IPS-15b (cell line): ENCODE measurements around the gene DNAAF3.

ENCODE experiments used
- H3K27me3 ChIP-seq: one replicate; pipeline ENCODE4 v1.6.1; 2013; ENCODE audit warnings: low read length; ENCODE audit not compliant: control insufficient read depth, insufficient read depth
- H3K36me3 ChIP-seq: one replicate; pipeline ENCODE4 v1.6.1; 2013; ENCODE audit warnings: low read length; ENCODE audit not compliant: control insufficient read depth, insufficient read depth
- H3K4me1 ChIP-seq: one replicate; pipeline ENCODE4 v1.6.1; 2013; ENCODE audit warnings: mild to moderate bottlenecking, low read length; ENCODE audit not compliant: control insufficient read depth, insufficient read depth
- H3K4me3 ChIP-seq: one replicate; pipeline ENCODE4 v1.5.1; 2013; ENCODE audit warnings: low read depth, low read length
- H3K9ac ChIP-seq: one replicate; pipeline ENCODE4 v1.6.1; 2013; ENCODE audit warnings: low read depth, mild to moderate bottlenecking, low read length
- H3K9me3 ChIP-seq: one replicate; pipeline ENCODE4 v1.6.1; 2013; ENCODE audit warnings: mild to moderate bottlenecking, low read length; ENCODE audit not compliant: control insufficient read depth, insufficient read depth

Gene DNAAF3

DNA sequence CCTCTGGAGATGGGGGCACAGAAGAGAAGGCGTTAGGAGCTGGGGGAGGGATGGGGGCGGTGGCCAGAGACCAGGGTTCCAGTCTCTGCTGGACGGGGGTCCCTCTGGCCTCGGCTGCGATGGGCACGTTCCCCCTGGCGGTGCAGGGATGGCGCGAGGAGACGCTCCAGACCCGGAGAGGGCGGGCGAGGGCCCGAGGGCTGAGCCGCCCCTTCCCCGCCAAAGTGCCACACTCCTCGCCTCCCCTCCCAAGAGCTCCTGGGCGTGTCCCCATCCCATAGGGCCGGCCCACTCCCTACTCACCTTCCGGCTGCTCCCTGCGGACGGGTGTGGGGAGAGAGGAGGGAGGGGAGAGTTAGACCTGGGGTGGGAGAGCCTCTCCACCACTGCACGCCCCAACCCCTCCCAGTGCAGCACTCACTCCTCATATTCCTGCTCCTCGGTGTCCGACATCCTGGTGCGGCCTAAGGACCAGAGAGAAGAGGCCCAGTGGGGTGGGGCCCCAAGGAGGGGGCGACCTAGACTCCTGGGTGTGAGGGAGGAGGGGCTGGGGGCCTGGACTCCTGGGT is 19.6 kb downstream of the DNAAF3 start:
- H3K9ac ChIP-seq = no peak overlapping the region
- H3K4me3 ChIP-seq = peak overlapping the region; percentile 68
- peaks cover 18% of the 10 kb centered on the region for H3K4me1 ChIP-seq
- no peaks in the 10 kb centered on the region for H3K9me3 ChIP-seq
- peaks cover 7% of the 10 kb centered on the region for H3K36me3 ChIP-seq
- H3K27me3 ChIP-seq = no peaks in the 10 kb centered on the region

DNA sequence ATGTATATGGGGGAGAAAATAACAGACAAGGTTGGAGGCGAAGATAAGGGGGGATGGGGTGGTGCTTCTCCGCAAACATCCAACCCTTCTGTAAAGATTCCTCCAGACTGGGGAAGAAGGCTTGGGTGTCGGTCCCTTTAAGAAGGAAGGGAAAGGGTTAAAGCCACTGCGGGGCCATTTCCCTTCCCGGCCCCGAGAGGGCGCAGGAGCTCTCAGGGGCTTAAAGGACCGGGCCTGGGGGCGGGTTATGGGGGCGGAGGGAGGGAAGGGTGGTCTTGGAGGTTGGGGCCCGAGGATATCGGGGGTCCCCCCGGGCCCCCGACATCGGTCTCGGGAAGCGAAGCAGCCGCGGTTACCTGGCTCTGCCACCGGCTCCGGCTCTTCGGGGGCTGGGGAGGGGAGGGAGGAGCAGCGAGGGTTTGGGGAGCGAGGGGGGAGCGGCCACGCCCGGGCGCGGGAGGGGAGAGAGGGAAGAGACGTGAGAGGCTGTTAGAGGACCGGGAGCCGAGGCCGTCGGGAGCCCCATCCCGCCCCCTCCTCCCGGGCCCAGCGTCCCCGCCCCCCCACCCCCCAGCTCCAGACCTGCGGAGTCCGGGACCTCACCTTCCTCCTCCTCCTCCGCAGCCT is 20.2 kb downstream of the DNAAF3 start:
- Histone ChIP-seq H3K27me3 (no peaks in the 10 kb centered on the region), H3K4me3 (peak overlapping the region; percentile 68), H3K4me1 (peaks cover 18% of the 10 kb centered on the region), H3K9me3 (no peaks in the 10 kb centered on the region), H3K9ac (no peak overlapping the region), H3K36me3 (peaks cover 6% of the 10 kb centered on the region)

DNA sequence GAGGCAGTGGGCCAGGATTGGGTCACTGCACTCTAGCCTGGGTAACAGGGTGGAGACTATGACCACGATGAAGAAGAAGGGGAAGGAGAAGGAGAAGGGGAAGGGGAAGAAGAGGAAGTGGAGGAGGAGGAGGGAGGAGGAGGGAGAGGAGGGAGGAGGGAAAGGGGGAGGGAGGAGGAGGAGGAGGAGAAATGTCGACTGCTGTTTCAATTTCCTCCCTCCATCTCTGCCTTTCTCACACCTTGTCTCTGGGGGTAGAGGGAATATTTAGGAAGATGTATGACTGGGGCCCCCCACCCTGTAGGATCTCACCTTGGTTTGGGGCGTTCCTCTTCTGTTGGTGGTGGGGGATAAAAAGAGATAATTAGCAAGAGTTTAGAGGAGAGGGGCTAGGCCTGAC is 21.2 kb downstream of the DNAAF3 start:
- H3K4me3 ChIP-seq = peak overlapping the region; percentile 32
- H3K27me3 ChIP-seq = no peaks in the 10 kb centered on the region
- no peaks in the 10 kb centered on the region for H3K9me3 ChIP-seq
- peaks cover 19% of the 10 kb centered on the region for H3K4me1 ChIP-seq
- peaks cover 6% of the 10 kb centered on the region for H3K36me3 ChIP-seq
- H3K9ac ChIP-seq = no peak overlapping the region

DNA sequence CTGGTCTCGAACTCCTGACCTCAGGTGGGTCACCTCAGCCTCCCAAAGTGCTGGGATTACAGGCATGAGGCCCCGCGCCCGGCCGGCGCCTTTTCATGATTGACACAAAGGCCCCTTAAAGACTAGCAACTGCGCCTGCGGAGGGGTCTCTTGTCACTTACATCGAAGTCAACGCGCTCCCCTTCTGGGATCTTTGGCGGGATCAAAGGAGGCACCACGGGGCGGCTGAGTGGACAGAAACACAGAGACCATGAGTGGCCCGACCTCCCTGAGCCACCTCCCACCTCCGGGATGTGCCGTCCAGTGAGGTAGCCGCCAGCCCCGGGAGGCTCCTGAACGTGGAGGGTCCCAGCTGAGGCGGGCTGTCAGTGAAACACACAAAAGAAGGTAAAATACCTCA is 24.7 kb downstream of the DNAAF3 start:
- H3K9ac ChIP-seq = no peak overlapping the region

DNA sequence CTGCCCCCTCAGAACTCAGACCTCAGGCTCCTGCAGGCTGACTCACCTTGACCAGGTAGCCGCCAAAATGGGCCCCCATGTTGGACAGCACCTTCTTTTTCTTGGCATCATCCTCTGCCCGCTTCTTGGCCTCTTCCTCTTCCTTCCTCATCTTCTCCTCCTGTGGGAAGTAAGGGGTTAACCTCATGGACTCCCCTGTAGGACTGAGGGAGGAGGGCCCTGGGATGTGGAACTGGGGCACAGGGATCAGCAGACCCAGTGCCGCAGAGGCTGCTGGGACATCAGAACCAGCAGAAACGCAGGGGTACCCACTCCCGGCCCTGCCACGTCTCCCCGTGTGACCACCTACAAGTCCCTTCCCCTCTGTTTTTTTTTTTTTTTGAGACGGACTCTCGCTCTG is 28.5 kb downstream of the DNAAF3 start:
- H3K36me3 ChIP-seq = peaks cover 11% of the 10 kb centered on the region
- peaks cover 2% of the 10 kb centered on the region for H3K4me1 ChIP-seq
- H3K9me3 ChIP-seq = no peaks in the 10 kb centered on the region
- no peak overlapping the region for H3K9ac ChIP-seq
- H3K4me3 ChIP-seq = no peak overlapping the region
- H3K27me3 ChIP-seq = no peaks in the 10 kb centered on the region

More for the DNA sequence above, 24.7 kb downstream of the DNAAF3 start:
- H3K4me3 ChIP-seq = no peak overlapping the region
- peaks cover 2% of the 10 kb centered on the region for H3K4me1 ChIP-seq
- H3K27me3 ChIP-seq = no peaks in the 10 kb centered on the region
- H3K36me3 ChIP-seq = peaks cover 6% of the 10 kb centered on the region
- no peaks in the 10 kb centered on the region for H3K9me3 ChIP-seq

DNA sequence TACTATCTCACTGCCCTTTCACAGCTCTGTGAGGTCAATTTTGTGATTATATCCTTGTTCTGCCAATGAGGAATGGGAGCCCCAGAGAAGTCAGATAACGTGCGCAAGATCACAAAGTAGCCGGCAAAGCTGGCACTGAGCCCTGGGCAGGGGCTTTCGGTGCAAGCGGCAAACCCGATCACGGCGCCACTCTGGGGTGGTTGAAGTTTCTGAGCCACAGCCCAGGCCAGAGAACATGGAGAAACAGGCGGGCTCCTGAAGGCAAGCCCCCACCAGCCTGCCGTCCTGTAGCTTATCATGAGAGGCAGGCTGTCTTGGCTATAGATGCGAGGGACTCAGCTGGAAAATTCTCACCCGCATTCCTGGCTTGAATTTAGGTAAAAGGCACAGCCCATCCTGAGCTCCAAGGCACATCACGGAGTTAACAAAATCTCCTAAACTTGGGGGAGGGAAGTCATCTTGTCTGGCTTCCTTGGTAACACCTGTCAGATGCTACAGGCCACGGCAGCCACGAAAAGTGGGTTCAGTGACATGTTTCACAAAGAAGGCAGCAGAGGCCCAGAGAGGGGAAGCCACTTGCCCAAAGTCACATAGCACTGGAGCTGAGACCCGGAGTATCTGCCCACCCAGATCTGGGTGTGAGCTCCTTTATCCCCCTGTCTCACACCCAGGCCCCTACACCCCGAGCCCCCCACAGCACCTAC is 29.9 kb downstream of the DNAAF3 start:
- peaks cover 2% of the 10 kb centered on the region for H3K4me1 ChIP-seq
- H3K4me3 ChIP-seq = no peak overlapping the region
- H3K9me3 ChIP-seq = no peaks in the 10 kb centered on the region
- no peaks in the 10 kb centered on the region for H3K27me3 ChIP-seq
- no peak overlapping the region for H3K9ac ChIP-seq
- H3K36me3 ChIP-seq = peaks cover 11% of the 10 kb centered on the region

DNA sequence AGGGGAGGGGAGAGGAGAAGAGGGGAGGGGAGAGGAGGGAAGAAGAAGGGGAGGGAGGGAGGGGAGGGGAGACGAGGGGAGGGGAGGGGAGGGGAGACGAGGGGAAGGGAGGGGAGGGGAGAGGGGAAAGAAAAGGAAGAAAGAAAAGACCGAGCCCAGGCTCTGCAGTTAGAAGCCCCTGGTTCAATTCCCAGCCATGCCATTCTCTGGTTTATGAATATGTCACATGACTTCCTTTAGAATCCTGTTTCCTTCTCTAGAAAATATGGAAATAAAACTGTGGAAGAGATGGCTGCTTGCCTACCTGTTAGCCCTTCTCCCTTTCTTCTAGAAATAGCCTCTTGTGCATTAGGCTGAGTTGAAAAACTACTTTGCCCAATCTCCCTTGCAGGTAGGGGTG is 31.7 kb downstream of the DNAAF3 start:
- Histone ChIP-seq H3K9ac (no peak overlapping the region), H3K9me3 (no peaks in the 10 kb centered on the region), H3K4me1 (no peaks in the 10 kb centered on the region), H3K27me3 (no peaks in the 10 kb centered on the region), H3K4me3 (no peak overlapping the region), H3K36me3 (peaks cover 11% of the 10 kb centered on the region)

DNA sequence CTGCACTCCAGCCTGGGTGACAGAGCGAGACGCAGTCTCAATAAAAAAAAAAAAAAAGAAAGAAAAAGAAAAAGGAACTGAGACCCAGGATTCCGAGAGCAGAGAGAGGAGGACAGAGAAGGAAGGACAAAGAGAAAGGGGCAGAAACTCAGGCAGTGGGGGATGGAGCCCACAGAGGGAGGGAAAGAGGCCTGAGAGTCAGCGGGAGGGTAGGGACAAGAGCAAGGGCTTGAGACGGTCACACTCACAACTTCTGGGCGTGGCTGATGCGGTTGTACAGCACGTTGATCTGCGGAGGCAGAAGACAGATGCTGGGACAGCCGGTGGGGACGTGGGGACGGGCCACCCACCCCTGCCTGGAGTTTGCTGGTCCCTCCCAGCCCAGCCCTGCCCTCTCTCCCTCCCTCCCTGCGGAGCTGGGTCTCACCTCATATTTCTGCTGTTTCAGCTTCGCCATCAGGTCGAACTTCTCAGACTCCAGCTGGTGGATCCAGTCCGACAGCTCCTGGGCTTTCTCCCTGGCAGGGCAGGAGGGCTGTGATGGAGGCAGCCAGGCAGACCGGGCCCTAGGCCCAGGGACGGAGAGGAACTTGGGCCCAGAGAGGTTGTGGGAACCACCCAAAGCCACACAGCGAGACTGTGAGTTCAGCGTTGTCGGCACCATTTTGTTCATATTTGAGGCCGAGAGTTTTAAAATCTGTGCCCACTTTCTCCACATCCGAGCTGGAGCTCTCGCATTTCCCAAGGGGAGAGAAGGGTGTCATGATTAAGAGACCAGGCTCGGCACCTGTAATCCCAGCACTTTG is 32.6 kb downstream of the DNAAF3 start:
- Histone ChIP-seq H3K9me3 (no peaks in the 10 kb centered on the region), H3K4me1 (peaks cover 4% of the 10 kb centered on the region), H3K36me3 (peaks cover 11% of the 10 kb centered on the region), H3K9ac (no peak overlapping the region), H3K27me3 (no peaks in the 10 kb centered on the region), H3K4me3 (no peak overlapping the region)

DNA sequence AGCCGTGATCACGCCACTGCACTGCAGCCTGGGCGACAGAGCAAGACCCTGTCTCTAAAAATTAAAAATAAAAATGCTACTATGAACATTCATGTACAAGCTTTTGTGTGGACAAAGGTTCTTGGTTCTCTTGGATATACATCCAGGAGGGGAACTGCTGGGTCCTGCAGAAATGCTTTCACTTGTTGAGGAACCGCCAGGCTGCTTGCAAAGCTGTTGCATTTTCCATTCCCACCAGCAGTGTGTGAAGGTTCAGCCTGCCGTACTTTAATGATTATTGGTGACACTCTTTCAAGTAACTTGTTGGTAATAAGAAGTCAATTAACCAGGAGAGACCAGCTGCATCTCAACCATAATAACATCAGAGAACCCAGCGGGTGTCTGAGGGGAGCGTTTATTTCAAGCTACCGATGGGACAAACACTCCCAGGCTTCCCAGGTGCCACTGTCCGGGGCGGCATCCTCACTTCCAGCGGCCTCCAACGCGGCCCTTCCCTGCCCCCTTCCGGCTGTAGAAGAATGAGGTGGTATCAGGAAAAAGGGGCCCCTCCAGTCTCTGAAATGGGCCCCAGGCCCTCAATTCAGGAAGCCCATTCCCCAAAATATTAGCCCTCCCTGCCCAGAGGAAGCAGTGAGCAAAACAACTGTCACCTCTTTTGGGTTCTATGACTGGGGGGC is 33.8 kb downstream of the DNAAF3 start:
- Histone ChIP-seq H3K9ac (no peak overlapping the region), H3K27me3 (no peaks in the 10 kb centered on the region), H3K4me1 (peaks cover 4% of the 10 kb centered on the region), H3K9me3 (no peaks in the 10 kb centered on the region), H3K36me3 (peaks cover 11% of the 10 kb centered on the region), H3K4me3 (no peak overlapping the region)

DNA sequence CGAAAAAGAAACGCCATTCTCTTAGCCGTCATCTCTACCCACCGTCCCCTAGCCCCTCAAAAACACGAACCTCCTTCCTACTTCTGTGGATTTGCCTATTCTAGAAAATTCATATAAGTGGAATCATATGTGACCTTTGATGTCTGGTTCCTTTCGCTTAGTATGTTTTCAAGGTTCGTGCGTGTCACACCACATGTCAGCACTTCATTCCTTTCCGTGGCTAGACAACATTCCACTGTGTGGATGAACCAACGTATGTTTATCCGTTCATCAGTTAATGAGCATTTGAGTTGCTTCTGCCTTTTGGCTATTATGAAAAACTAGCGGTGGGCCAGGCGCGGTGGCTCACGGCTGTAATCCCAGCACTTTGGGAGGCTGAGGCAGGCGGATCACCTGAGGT is 35.0 kb downstream of the DNAAF3 start:
- Histone ChIP-seq H3K9me3 (no peaks in the 10 kb centered on the region), H3K9ac (no peak overlapping the region), H3K27me3 (no peaks in the 10 kb centered on the region), H3K4me3 (no peak overlapping the region), H3K36me3 (peaks cover 11% of the 10 kb centered on the region), H3K4me1 (peaks cover 4% of the 10 kb centered on the region)

DNA sequence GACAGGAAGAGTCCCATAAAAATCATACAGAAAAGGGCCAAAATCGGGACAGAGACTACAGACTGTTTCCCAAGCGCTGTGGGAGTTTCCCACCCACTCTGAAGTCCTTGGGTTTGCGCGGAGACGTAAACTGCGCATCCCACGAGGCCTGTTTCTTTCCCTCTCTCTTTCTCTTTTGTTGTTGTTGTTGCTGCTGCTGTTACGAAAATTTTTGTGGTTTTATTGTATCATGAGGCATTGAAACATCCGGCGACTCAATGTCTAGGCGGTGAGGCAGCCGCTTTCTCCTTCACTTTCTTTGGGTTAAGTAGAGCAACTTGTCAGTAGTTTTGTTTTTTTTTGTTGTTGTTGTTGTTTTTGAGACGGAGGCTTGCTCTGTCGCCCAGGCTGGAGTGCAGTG is 47.4 kb downstream of the DNAAF3 start:
- Histone ChIP-seq H3K36me3 (no peaks in the 10 kb centered on the region), H3K4me1 (no peaks in the 10 kb centered on the region), H3K4me3 (peak overlapping the region; percentile 75), H3K9ac (no peak overlapping the region), H3K9me3 (no peaks in the 10 kb centered on the region), H3K27me3 (peaks cover 3% of the 10 kb centered on the region)
